Measurements from ENCODE around the gene ALDH2.

DNA sequence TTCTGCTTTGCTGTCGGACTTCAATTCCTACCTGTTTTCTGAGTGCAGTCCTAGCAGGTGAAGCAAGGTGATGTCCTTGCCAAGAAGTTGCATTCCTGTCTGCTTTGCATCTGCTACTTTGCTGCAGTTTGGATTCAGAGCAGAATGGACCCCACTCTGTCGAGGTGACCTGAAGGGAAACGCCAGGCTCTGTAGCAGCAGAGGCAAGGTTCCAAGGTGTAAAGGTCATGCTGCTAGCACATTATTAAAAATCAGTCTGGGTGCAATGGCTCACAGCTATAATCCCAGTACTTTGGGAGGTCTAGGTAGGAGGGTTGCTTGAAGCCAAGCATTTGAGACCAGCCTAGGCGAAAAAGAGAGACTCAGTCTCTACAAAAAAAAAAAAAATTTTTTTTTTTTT, 17.3 kb upstream of the ALDH2 start:
- TF ChIP-seq POLR2A (IDR thresholded peaks at IDR 0.05; ENCODE audit: low read depth, low read length) (no peak), POLR2AphosphoS5 (IDR thresholded peaks at IDR 0.05; ENCODE audit: low read depth, low read length) (no peak), PAX5 (IDR thresholded peaks at IDR 0.05; ENCODE audit: insufficient read depth, low read length, severe bottlenecking) (no peak)

Measured in GM12891 (cell line).